GM12892 (cell line): ENCODE results near the gene FBXL13.
"Not testable (repeated sequence)": the region's sequence is repeated elsewhere in the genome, so short reads cannot be mapped to it uniquely, and the experiment has no call there.

Experiments
- POLR2A ChIP-seq: IDR thresholded peaks from 2 replicates; pipeline ENCODE4 v1.6.1; 2011; ENCODE audit warnings: low read depth, low read length, control low read depth
- POLR2AphosphoS5 ChIP-seq: IDR thresholded peaks from 2 replicates; pipeline ENCODE4 v1.6.1; 2011; ENCODE audit warnings: low read depth, low read length, control low read depth

- TF ChIP-seq POLR2A, POLR2AphosphoS5: not testable (repeated sequence)
These were observed 280.0 kb downstream of the FBXL13 start for GRCh38 chr7:102794567-102794966.
